Left lung (tissue), 10 donors: ENCODE results near the gene ECHDC3. TPM values are rescaled to one million over a fixed set of nuclear protein-coding genes. Genes with fewer than 3 reads are reported as not detected.

Source experiments
- ATAC-seq: fragments of 200-7000 bp; cut with Tn5 transposase; one replicate; pipeline ENCODE4 v1.9.1; 2020; ENCODE audit warnings: moderate library complexity
- DNase-seq, 4 donors: peaks; one replicate each; pipeline ENCODE4 v3.0.0-alpha.2; 2013 to 2020
- H3K27ac ChIP-seq, 2 donors: fragments of 200-600 bp; sonication (generic) in 1 of 2; one replicate each; pipeline versions ENCODE4 v1.5.0 to v1.8.0; 2020 to 2021
- H3K27me3 ChIP-seq, 2 donors: fragments of 200-600 bp; sonication (generic) in 1 of 2; one replicate each; pipeline versions ENCODE4 v1.5.0 to v1.8.0; 2020 to 2021
- H3K36me3 ChIP-seq, 2 donors: fragments of 200-600 bp; sonication (generic) in 1 of 2; one replicate each; pipeline versions ENCODE4 v1.5.0 to v1.8.0; 2020 to 2021
- H3K4me1 ChIP-seq, 2 donors: fragments of 200-600 bp; one replicate each; pipeline ENCODE4 v1.8.0; 2021
- H3K4me3 ChIP-seq, 2 donors: fragments of 200-600 bp; sonication (generic) in 1 of 2; one replicate each; pipeline versions ENCODE4 v1.5.0 to v1.8.0; 2020 to 2021; ENCODE audit warnings: mild to moderate bottlenecking in 1 of 2
- H3K9me3 ChIP-seq, 2 donors: fragments of 200-600 bp; sonication (generic) in 1 of 2; one replicate each; pipeline versions ENCODE4 v1.5.0 to v1.8.0; 2020 to 2021
- CTCF ChIP-seq, 2 donors: fragments of 200-600 bp; sonication (generic) in 1 of 2; IDR thresholded peaks; one replicate each; pipeline versions ENCODE4 v1.5.0 to v1.8.0; 2021; ENCODE audit warnings: antibody characterized with exemption in 2 of 2
- intact Hi-C, 2 donors: fragments of 100-400 bp; cut with DNase I; formaldehyde crosslinking; loops; one replicate each; pipeline versions ENCODE4 v1.11.2 to v1.14.2; 2022
- polyA plus RNA-seq, 6 donors: library from polyadenylated mRNA; unstranded; fragments of 120-200 nt; gene quantifications; one replicate each; pipeline ENCODE4 v1.2.1, GENCODE V29; 2013; ENCODE audit not compliant: insufficient read length in 6 of 6
- total RNA-seq, 2 donors: library from RNA; stranded (reverse); fragmentation: NEBNext Ultra II Directional; extraction: Animal tissue kit (Norgen Biotek cat#: 25700); gene quantifications; one replicate each; pipeline ENCODE4 v1.2.1, GENCODE V29; 2021
- donor health status: DM: no; HTN: yes; CAD: no.
- donor health status: DM: no; HTN: no; CAD: no.

The ECHDC3 gene
- total and polyA plus RNA-seq, 8 donors: 12.4 to 32.6 (median 14.7) TPM

GRCh38 chr10:11714750-11715365 is 27.3 kb upstream of the ECHDC3 start:
- Histone ChIP-seq H3K9me3 (peaks cover 0 to 6% of the 10 kb centered on the region in 2 donors), H3K27me3 (peaks cover 0 to 14% of the 10 kb centered on the region in 2 donors), H3K4me3 (no peak overlapping the region), H3K4me1 (peaks cover 0 to 7% of the 10 kb centered on the region in 2 donors), H3K36me3 (no peaks in the 10 kb centered on the region), H3K27ac (no peak overlapping the region)
- no peak for TF ChIP-seq CTCF (IDR thresholded peaks at IDR 0.05)
- DNase-seq (no peak), ATAC-seq (no peak)
- intact Hi-C loops: no loop called here

GRCh38 chr10:11715815-11716494 is 26.2 kb upstream of the ECHDC3 start:
- peak in 2 of 4 donors; percentile 74 to 82 for DNase-seq
- H3K9me3 ChIP-seq: peaks cover 0 to 6% of the 10 kb centered on the region in 2 donors
- peak; percentile 91 for ATAC-seq
- no peak for TF ChIP-seq CTCF (IDR thresholded peaks at IDR 0.05)
- no peak overlapping the region for H3K4me3 ChIP-seq
- H3K27ac ChIP-seq: peak overlapping the region; percentile 31 to 45
- intact Hi-C loops: no loop called here
- H3K4me1 ChIP-seq: peaks cover 0 to 9% of the 10 kb centered on the region in 2 donors
- H3K36me3 ChIP-seq: no peaks in the 10 kb centered on the region
- peaks cover 0 to 14% of the 10 kb centered on the region in 2 donors for H3K27me3 ChIP-seq

GRCh38 chr10:11716686-11717085 is 25.5 kb upstream of the ECHDC3 start:
- Histone ChIP-seq H3K4me3 (no peak overlapping the region), H3K9me3 (peaks cover 0 to 6% of the 10 kb centered on the region in 2 donors), H3K36me3 (no peaks in the 10 kb centered on the region), H3K27ac (peak overlapping the region in 1 of 2 donors; percentile 31), H3K27me3 (peaks cover 0 to 14% of the 10 kb centered on the region in 2 donors), H3K4me1 (peaks cover 0 to 6% of the 10 kb centered on the region in 2 donors)
- ATAC-seq (no peak), DNase-seq (no peak)
- intact Hi-C loops: no loop called here
- TF ChIP-seq CTCF (IDR thresholded peaks at IDR 0.05): no peak

GRCh38 chr10:11719496-11720259 is 22.5 kb upstream of the ECHDC3 start:
- H3K9me3 ChIP-seq: peaks cover 0 to 6% of the 10 kb centered on the region in 2 donors
- intact Hi-C loops: loop anchor here in 1 of 2 donors (10.0 kb wide), 1 partner anchor 205 kb away; no protein-coding TSS in a partner anchor
- peak; percentile 12 for ATAC-seq

More at GRCh38 chr10:11719496-11720259, 22.5 kb upstream of the ECHDC3 start:
- TF ChIP-seq CTCF (IDR thresholded peaks at IDR 0.05): no peak
- DNase-seq: no peak
- Histone ChIP-seq H3K36me3 (no peaks in the 10 kb centered on the region), H3K4me3 (no peak overlapping the region), H3K4me1 (peaks cover 0 to 6% of the 10 kb centered on the region in 2 donors), H3K27ac (no peak overlapping the region), H3K27me3 (peaks cover 0 to 5% of the 10 kb centered on the region in 2 donors)
